Motor neuron (in vitro differentiated cells): ENCODE measurements around the gene APH1A. TPM values are rescaled to one million over a fixed set of nuclear protein-coding genes. Genes with fewer than 3 reads are reported as not detected.

Experiments used
- ATAC-seq, 8 experiments: fragments of 200-7000 bp; cut with Tn5 transposase; replicated peaks in 6 of 8; 2 replicates each; pipeline ENCODE4 v1.8.0; 2021; ENCODE audit warnings: mild to moderate bottlenecking in 8 of 8, moderate library complexity in 8 of 8
- H3K27ac ChIP-seq, 2 donors: fragments of 250-450 bp; sonication (Bioruptor Pico); 2 replicates each; pipeline ENCODE4 v1.9.0; 2021; ENCODE audit warnings: antibody characterized with exemption in 2 of 2, mild to moderate bottlenecking in 2 of 2, moderate library complexity in 1 of 2
- H3K4me1 ChIP-seq, 2 donors: fragments of 250-450 bp; sonication (Bioruptor Pico); replicated peaks in 1 of 2; 2 replicates each; pipeline ENCODE4 v1.6.1; 2021; ENCODE audit warnings: antibody characterized with exemption in 2 of 2, mild to moderate bottlenecking in 2 of 2, moderate library complexity in 1 of 2
- H3K4me3 ChIP-seq, 5 donors: fragments of 250-450 bp; sonication (Bioruptor Pico); 2 replicates each; pipeline ENCODE4 v1.9.0; 2021; ENCODE audit warnings: antibody characterized with exemption in 5 of 5, mild to moderate bottlenecking in 5 of 5, moderate library complexity in 4 of 5
- WGBS, 10 experiments: fragments of 450-650 bp; shearing (Covaris generic); methylation state at CpG; one replicate each; pipeline ENCODE4 v1.0.0; 2022; 5-methylcytosine and 5-hydroxymethylcytosine counted together
- in situ Hi-C, 9 experiments: fragments of 400-800 bp; cut with MboI; loops; one replicate each; pipeline ENCODE4 v1.15.0; 2021; ENCODE audit warnings: low sequenced_read_pairs in 9 of 9, low pct_unique_long_range_greater_than_20kb in 2 of 9; ENCODE audit not compliant: unreplicated experiment in 9 of 9
- total RNA-seq, 8 experiments: library from RNA; unstranded; fragments of 300-600 nt; gene quantifications; 2 replicates each; pipeline versions ENCODE4 v1.2.3 to v1.2.4, GENCODE V29; 2022

The APH1A gene
- total RNA-seq, 8 experiments from 2014 or later, result 70.5 to 134 (median 109) TPM

GRCh38 chr1:150283260-150283659 lies 14.4 kb upstream of the APH1A start:
- Histone ChIP-seq H3K4me3 (peak overlapping the region; percentile 47 to 65 (median 56)), H3K27ac (no peak overlapping the region), H3K4me1 (peaks cover 13 to 16% of the 10 kb centered on the region in 2 donors)
- in situ Hi-C loops, result no loop called here
- 67 to 100% (median 85%) methylated on average over 2 to 12 of the region's 12 CpGs; no CpG with 5 or more reads in 2 of the 10 experiments for WGBS, 10 experiments
- no peak for ATAC-seq

- Histone ChIP-seq H3K4me3 (peak overlapping the region; percentile 47 to 65 (median 56)), H3K4me1 (peaks cover 13 to 16% of the 10 kb centered on the region in 2 donors), H3K27ac (no peak overlapping the region)
- ATAC-seq, result peak in 6 of 8 experiments; percentile 4 to 43 (median 25)
- 0 to 33% (median 12%) methylated on average over 3 to 14 of the region's 21 CpGs; no CpG with 5 or more reads in 4 of the 10 experiments for WGBS, 10 experiments
- in situ Hi-C loops, result no loop called here
Observed at GRCh38 chr1:150282558-150282958, 13.7 kb upstream of the APH1A start.

GRCh38 chr1:150281758-150282557 lies 13.1 kb upstream of the APH1A start, which contains the start of gene CIART:
Gene CIART, plus strand, starts transcription at chr1:150282554. Its CDS starts 714 bp downstream, at chr1:150283268.
- peak within 1 kb of the TSS; percentile 47 to 65 (median 56) for H3K4me3 ChIP-seq
- peak within 1 kb of the TSS; percentile 23 to 37 for H3K27ac ChIP-seq
- ATAC-seq, result peak; percentile 92 to 99 (median 98)
- WGBS, 10 experiments, result 0 to 32% (median 6%) methylated on average over 1 to 18 of the region's 46 CpGs; no CpG with 5 or more reads in 2 of the 10 experiments
- in situ Hi-C loops, result no loop called here
- H3K4me1 ChIP-seq, result peaks cover 13 to 16% of the 10 kb centered on the region in 2 donors

- Histone ChIP-seq H3K4me1 (peaks cover 13 to 17% of the 10 kb centered on the region in 2 donors), H3K27ac (peak overlapping the region; percentile 23 to 37), H3K4me3 (peak overlapping the region; percentile 47 to 65 (median 56))
- WGBS, 10 experiments, result 0 to 13% (median 3%) methylated on average over 1 to 15 of the region's 15 CpGs; no CpG with 5 or more reads in 2 of the 10 experiments
- in situ Hi-C loops, result no loop called here
- peak in 5 of 8 experiments; percentile 4 to 49 (median 27) for ATAC-seq
Observed at GRCh38 chr1:150281221-150281757, 12.5 kb upstream of the APH1A start.

GRCh38 chr1:150280138-150280707 lies 11.4 kb upstream of the APH1A start:
- in situ Hi-C loops, result no loop called here
- Histone ChIP-seq H3K4me1 (peaks cover 13 to 19% of the 10 kb centered on the region in 2 donors), H3K27ac (no peak overlapping the region), H3K4me3 (no peak overlapping the region)
- WGBS, 10 experiments, result 40 to 100% (median 87%) methylated on average over 1 to 6 of the region's 6 CpGs; no CpG with 5 or more reads in 1 of the 10 experiments
- no peak for ATAC-seq

GRCh38 chr1:150273311-150273710 lies 4.5 kb upstream of the APH1A start:
- 60 to 100% (median 89%) methylated on average over 1 of the region's 1 CpG; no CpG with 5 or more reads in 2 of the 10 experiments for WGBS, 10 experiments
- Histone ChIP-seq H3K4me3 (peak overlapping the region; percentile 19 to 50 (median 32)), H3K27ac (peak overlapping the region in 1 of 2 donors; percentile 89), H3K4me1 (peaks cover 22 to 30% of the 10 kb centered on the region in 2 donors)
- in situ Hi-C loops, result no loop called here
- no peak for ATAC-seq

GRCh38 chr1:150271291-150271959 lies 2.6 kb upstream of the APH1A start:
- 62 to 100% (median 96%) methylated on average over 1 to 7 of the region's 7 CpGs; no CpG with 5 or more reads in 2 of the 10 experiments for WGBS, 10 experiments
- in situ Hi-C loops, result no loop called here
- ATAC-seq, result peak in 2 of 8 experiments; percentile 12 to 17
- Histone ChIP-seq H3K27ac (peak overlapping the region; percentile 65 to 89), H3K4me1 (peaks cover 29 to 37% of the 10 kb centered on the region in 2 donors), H3K4me3 (no peak overlapping the region)

- in situ Hi-C loops, result no loop called here
- Histone ChIP-seq H3K4me1 (peaks cover 26 to 29% of the 10 kb centered on the region in 2 donors), H3K27ac (peak overlapping the region; percentile 65 to 75), H3K4me3 (peak overlapping the region; percentile 86 to 95 (median 94))
- 40 to 90% (median 51%) methylated on average over 2 to 10 of the region's 10 CpGs for WGBS, 10 experiments
- ATAC-seq, result no peak
Observed at GRCh38 chr1:150269451-150269850, 635 bp upstream of the APH1A start.

- peak overlapping the region; percentile 68 to 70 for H3K27ac ChIP-seq
- peak overlapping the region; percentile 86 to 95 (median 94) for H3K4me3 ChIP-seq
- H3K4me1 ChIP-seq, result peaks cover 21 to 25% of the 10 kb centered on the region in 2 donors
- in situ Hi-C loops, result no loop called here
- ATAC-seq, result peak in 3 of 8 experiments; percentile 42 to 56 (median 46)
- WGBS, 10 experiments, result 0 to 1% (median 0%) methylated on average over 2 to 20 of the region's 21 CpGs; no CpG with 5 or more reads in 5 of the 10 experiments
Observed at GRCh38 chr1:150268340-150268704, 494 bp downstream of the APH1A start.

- Histone ChIP-seq H3K27ac (peak overlapping the region; percentile 68 to 70), H3K4me3 (peak overlapping the region; percentile 86 to 95 (median 94)), H3K4me1 (peaks cover 21% of the 10 kb centered on the region in 2 donors)
- ATAC-seq, result no peak
- in situ Hi-C loops, result no loop called here
- WGBS, 10 experiments, result 2 to 57% (median 27%) methylated on average over 5 to 6 of the region's 6 CpGs; no CpG with 5 or more reads in 3 of the 10 experiments
Observed at GRCh38 chr1:150267896-150268295, 920 bp downstream of the APH1A start.

GRCh38 chr1:150263549-150263948 lies 5.3 kb downstream of the APH1A start:
- in situ Hi-C loops, result no loop called here
- Histone ChIP-seq H3K27ac (no peak overlapping the region), H3K4me1 (peaks cover 25 to 26% of the 10 kb centered on the region in 2 donors), H3K4me3 (no peak overlapping the region)
- WGBS, 10 experiments, result 60 to 100% (median 83%) methylated on average over 1 to 5 of the region's 6 CpGs; no CpG with 5 or more reads in 4 of the 10 experiments
- no peak for ATAC-seq
